Left forelimb (tissue), 1 donor: ENCODE data around the gene STX17.
"Not testable (repeated sequence)": the region's sequence is repeated elsewhere in the genome, so short reads cannot be mapped to it uniquely, and the experiment has no call there.

Experiments
- DNase-seq: peaks from one replicate; pipeline ENCODE4 v3.0.0-alpha.2; 2018; ENCODE audit warnings: low spot score

Gene STX17

GRCh38 chr9:99971410-99971809 is 65.0 kb downstream of the STX17 start:
- no peak for DNase-seq

DNA sequence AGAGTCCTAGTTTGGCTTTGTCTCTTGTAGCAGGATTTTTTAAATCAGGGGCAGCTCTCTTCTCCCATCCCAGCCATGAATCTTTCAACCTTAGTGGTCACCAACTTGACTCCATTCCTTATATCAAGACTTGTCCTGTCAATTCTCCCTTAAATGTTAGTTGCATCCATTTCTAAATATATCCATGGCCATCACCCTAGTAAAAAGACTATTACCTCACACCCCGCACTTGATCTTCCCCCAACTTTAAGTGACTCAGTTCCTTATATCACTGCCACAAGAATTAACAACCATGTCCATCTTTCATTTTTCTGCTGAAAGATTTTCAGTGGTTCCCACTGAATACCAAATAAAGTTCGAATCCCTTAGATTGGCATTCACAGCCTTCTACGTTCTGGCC is 67.0 kb downstream of the STX17 start:
- no peak for DNase-seq

DNA sequence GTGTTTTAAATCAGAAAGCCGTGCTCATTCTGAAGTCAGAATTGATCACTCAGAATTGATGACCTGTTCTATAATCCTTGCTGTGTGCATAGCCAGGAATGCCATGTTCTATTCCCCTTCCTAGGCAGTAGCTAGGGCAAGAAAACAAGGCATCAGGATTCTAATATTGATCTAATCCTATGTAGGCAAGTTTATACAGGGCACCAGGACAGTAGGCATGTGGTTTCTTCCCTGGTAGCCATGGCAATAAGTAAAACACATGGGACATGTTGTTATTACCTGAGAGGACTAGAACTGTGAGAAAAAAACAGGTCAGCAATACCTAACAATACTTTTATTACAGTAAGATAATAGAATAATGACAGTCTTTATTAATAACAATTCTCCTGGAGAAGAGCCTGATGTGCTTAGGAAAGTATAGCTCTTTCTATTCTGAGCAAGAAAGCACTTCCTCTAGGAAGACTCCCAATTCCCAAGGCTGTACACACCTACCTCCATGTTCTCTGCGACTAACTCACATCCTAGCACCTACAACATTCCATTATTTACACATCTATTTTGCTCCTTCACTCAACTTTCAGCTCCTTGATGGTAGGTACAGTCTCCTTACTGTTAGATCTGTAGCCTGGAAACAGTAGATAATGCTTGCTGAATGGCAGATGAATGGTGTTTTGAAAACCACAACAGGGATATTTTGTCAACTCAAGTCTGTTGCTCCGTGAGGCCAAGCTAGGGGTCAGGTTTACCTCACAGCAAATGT is 70.8 kb downstream of the STX17 start:
- no peak for DNase-seq

- no peak for DNase-seq
Measured at GRCh38 chr9:99978221-99978620, 71.8 kb downstream of the STX17 start.

GRCh38 chr9:99980598-99980997 is 74.1 kb downstream of the STX17 start:
- DNase-seq = no peak

DNA sequence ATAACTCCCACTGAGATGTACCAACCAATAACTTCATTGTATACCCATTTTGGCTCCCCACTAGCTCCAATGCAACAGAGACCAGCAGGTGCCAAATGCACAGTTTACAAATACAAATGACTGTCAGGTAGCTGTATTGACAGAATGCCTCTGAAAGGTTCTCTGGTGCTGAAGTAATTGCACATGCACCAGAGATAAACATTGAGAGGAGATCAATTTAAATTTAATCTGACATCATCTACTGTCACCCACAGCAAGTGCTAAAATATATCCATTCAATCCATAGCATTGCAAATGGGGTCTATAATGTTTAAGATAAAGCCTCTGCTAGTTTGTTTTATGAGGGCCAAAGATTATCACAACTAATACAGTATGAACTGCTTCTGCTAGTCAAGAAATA is 80.2 kb downstream of the STX17 start:
- no peak for DNase-seq

GRCh38 chr9:99990508-99990907 is 84.1 kb downstream of the STX17 start:
- not testable (repeated sequence) for DNase-seq

DNA sequence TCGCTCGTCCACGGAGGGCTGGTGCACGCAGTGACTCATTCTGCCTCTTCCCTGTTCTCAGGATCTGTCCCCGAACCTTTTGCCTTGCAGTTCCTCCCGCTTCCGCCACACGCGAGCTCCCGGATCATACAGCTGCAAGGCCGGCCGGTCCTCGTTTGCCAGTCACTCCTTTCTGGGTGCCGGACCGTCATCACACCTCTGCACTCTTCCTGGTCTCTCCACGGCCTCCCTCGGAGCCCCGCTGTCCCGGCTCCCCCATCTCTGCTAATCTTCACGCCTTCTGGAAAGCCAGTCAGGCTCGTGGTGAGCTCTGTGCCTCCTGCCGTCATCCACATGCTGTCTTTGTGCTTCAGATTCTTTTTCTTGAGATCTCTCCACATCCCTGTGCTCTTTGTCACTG is 91.8 kb downstream of the STX17 start:
- no peak for DNase-seq

- no peak for DNase-seq
Measured at GRCh38 chr9:99998866-99999265, 92.4 kb downstream of the STX17 start.

DNA sequence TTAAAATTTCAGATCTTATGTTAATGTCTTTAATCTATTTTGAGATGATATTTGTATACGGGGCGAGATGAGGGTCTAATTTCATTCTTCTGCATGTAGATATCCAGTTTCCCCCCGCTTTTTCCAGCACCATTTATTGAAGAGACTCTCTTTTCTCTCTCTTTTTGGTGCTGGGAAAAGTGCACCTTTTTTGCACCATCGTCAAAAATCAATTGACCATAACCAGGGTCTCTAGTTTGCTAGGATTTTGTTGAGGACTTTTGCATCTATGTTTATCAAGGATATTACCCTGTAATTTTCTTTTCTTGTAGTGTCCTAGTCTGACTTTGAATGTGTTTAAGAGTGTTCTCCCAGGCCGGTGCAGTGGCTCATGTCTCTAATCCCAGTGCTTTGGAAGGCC is 93.3 kb downstream of the STX17 start:
- DNase-seq = no peak

DNA sequence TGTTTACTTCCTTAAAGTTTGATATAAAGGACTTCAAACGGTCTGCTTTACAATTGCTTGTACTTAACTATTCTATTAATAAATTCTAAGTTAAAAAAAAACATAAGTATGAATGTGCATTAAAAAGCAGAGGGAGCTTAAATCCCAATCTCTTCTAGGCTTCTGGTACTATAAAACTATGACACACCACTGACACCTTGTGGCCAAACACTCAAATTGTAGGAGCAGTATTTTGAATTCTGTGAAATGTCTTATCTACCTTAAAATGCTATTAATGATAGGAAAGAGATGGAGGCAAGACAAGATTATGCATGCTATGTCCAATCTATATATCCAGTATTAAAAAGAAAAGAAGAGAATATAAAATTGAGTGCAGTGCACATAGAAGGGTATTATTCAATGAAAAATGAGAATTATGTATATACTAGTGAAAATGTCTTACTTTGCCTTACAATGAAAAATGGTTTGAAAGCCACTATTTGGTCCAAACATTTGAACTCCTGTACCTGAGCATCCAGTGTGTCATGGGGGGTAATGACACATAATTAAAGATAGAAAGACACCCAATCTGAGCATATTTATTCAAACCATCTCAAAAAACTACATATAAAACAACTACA is 104.7 kb downstream of the STX17 start:
- DNase-seq = no peak

DNA sequence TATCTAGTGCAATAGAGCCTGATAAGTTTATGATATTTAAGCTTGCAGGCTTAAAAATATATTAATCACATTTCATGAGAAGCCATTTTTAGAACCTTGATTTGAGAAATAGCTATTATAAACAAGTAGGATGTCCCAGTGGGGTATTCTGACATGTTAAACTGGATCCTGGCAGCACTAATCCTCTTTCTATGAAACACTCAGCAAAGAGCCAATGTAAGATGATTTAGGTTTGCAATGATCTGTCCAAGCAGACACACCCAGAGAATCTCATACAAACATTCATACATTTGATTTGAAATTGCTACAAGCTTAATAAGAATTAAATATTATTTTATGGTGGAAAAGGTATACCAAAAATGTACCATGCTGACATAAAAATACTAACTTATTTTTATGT is 105.8 kb downstream of the STX17 start:
- DNase-seq = no peak

DNA sequence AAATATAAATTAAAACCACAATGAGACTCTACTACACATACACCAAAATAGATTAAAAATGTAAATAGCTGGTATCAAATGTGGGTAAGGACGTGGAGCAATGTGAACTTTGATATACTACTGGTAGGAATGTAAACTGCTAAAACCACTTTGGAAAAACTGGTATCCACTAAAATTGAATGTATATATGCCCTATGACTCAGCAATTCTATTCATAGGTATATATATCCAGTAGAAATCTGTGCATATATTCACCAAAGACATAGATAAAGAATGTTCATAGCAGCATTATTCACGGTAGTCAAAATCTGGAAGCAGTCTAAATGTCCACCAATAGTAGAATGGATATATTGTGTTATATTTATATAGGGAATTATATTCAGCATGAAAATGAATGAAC is 107.1 kb downstream of the STX17 start:
- DNase-seq = no peak

- DNase-seq = no peak
Measured at GRCh38 chr9:100014846-100015245, 108.4 kb downstream of the STX17 start.

- no peak for DNase-seq
Measured at GRCh38 chr9:100019541-100019940, 113.1 kb downstream of the STX17 start.
